ENCODE measurements around the gene ZNF557. TPM values are rescaled to one million over a fixed set of nuclear protein-coding genes. Genes with fewer than 3 reads are reported as not detected.

ZNF557 gene
- total and polyA plus RNA-seq, 10 of the 15 experiments (the other 5 are each of a cell fraction or from before 2014, with no cell fraction given), result 3.9 to 12.1 (median 9.0) TPM

DNA sequence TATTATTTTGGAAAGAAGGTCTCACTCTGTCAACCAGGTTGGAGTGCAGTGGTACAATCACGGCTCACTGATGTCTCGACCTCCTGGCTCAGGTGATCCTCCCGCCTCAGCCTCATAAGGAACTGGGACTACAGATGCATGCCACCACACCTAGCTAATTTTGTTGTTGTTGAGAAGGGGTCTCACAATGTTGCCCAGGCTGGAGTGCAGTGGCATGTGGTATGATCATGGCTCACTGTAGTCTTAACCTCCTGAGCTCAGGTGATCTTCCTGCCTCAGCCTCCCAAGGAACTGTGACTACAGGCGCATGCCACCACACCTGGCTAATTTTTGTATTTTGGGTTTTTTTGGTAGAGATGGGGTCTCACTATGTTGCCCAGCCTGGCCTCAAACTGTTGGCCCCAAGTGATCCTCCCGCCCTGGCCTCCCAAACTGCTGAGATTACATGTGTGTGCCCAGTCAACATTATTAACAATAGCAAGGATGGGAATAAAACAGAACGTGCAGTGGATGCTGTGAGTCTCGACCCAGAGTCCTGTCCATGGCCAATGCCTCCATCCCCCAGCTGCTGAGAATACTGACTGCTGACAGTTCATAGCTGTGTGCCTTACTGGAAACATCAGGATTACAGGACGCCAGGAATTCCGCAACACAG, 5.6 kb upstream of the ZNF557 start:
- ChIA-PET POLR2A (no interaction called here), SMC1A (ENCODE audit: uncharacterized antibody, unreplicated experiment) (interaction anchor here (1.6 kb wide), 1 partner anchor 67 kb away, joined by 5 read pairs; no protein-coding TSS in a partner anchor), RAD21 (ENCODE audit: unreplicated experiment) (no interaction called here), CTCF (no interaction called here)
- Histone ChIP-seq H3K9ac (ENCODE audit: control insufficient read depth, insufficient read depth, low read length) (no peak overlapping the region), H3K27me3 (replicated peaks in 1 of 2; ENCODE audit: control insufficient read depth in 2 of 2, insufficient read depth in 2 of 2, low read length in 1 of 2) (no peaks in the 10 kb centered on the region), H3K36me3 (ENCODE audit: control insufficient read depth in 2 of 2, insufficient read depth in 2 of 2, low read length in 1 of 2) (no peaks in the 10 kb centered on the region), H2AFZ (ENCODE audit: control insufficient read depth, low read depth, low read length) (no peak overlapping the region), H3K79me2 (ENCODE audit: control insufficient read depth, insufficient read depth, low read length) (no peaks in the 10 kb centered on the region), H4K20me1 (ENCODE audit: control insufficient read depth, insufficient read depth) (no peaks in the 10 kb centered on the region), H3K4me1 (ENCODE audit: control insufficient read depth, insufficient read depth, low read length) (no peaks in the 10 kb centered on the region), H3K4me3 (no peak overlapping the region), H3K4me2 (ENCODE audit: control insufficient read depth, insufficient read depth) (no peak overlapping the region), H3K9me3 (replicated peaks; ENCODE audit: control insufficient read depth, insufficient read depth, low read length) (no peaks in the 10 kb centered on the region; the same call in 2 of the 3 replicates), H3K27ac (ENCODE audit: control insufficient read depth, insufficient read depth) (no peak overlapping the region)
- in situ Hi-C loops (cut with MboI), result no loop called here
- 84% methylated on average over 9 of the region's 9 CpGs for WGBS (ENCODE audit: insufficient coverage, insufficient replicate concordance, low lambda C conversion rate, missing lambda C conversion rate)
- DNase-seq (ENCODE audit: low read depth, low spot score) (no peak), FAIRE-seq (no peak), ATAC-seq (no peak)
- intact Hi-C loops (cut with micrococcal nuclease; ENCODE audit: unreplicated experiment), result no loop called here
- no TSS peak for BruUV-seq (replicated peaks)
- no peak for TF ChIP-seq CHD2 (IDR thresholded peaks at IDR 0.05; ENCODE audit: borderline replicate concordance, low read depth, low read length)
- TF ChIP-seq, protein P1, sequence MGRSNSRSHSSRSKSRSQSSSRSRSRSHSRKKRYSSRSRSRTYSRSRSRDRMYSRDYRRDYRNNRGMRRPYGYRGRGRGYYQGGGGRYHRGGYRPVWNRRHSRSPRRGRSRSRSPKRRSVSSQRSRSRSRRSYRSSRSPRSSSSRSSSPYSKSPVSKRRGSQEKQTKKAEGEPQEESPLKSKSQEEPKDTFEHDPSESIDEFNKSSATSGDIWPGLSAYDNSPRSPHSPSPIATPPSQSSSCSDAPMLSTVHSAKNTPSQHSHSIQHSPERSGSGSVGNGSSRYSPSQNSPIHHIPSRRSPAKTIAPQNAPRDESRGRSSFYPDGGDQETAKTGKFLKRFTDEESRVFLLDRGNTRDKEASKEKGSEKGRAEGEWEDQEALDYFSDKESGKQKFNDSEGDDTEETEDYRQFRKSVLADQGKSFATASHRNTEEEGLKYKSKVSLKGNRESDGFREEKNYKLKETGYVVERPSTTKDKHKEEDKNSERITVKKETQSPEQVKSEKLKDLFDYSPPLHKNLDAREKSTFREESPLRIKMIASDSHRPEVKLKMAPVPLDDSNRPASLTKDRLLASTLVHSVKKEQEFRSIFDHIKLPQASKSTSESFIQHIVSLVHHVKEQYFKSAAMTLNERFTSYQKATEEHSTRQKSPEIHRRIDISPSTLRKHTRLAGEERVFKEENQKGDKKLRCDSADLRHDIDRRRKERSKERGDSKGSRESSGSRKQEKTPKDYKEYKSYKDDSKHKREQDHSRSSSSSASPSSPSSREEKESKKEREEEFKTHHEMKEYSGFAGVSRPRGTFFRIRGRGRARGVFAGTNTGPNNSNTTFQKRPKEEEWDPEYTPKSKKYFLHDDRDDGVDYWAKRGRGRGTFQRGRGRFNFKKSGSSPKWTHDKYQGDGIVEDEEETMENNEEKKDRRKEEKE (IDR thresholded peaks at IDR 0.05), result no peak
- TF ChIP-seq, protein P2, sequence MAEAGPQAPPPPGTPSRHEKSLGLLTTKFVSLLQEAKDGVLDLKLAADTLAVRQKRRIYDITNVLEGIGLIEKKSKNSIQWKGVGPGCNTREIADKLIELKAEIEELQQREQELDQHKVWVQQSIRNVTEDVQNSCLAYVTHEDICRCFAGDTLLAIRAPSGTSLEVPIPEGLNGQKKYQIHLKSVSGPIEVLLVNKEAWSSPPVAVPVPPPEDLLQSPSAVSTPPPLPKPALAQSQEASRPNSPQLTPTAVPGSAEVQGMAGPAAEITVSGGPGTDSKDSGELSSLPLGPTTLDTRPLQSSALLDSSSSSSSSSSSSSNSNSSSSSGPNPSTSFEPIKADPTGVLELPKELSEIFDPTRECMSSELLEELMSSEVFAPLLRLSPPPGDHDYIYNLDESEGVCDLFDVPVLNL (IDR thresholded peaks at IDR 0.05; ENCODE audit: low read depth, low read length), result no peak
- TF ChIP-seq, protein P3, sequence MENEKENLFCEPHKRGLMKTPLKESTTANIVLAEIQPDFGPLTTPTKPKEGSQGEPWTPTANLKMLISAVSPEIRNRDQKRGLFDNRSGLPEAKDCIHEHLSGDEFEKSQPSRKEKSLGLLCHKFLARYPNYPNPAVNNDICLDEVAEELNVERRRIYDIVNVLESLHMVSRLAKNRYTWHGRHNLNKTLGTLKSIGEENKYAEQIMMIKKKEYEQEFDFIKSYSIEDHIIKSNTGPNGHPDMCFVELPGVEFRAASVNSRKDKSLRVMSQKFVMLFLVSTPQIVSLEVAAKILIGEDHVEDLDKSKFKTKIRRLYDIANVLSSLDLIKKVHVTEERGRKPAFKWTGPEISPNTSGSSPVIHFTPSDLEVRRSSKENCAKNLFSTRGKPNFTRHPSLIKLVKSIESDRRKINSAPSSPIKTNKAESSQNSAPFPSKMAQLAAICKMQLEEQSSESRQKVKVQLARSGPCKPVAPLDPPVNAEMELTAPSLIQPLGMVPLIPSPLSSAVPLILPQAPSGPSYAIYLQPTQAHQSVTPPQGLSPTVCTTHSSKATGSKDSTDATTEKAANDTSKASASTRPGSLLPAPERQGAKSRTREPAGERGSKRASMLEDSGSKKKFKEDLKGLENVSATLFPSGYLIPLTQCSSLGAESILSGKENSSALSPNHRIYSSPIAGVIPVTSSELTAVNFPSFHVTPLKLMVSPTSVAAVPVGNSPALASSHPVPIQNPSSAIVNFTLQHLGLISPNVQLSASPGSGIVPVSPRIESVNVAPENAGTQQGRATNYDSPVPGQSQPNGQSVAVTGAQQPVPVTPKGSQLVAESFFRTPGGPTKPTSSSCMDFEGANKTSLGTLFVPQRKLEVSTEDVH (IDR thresholded peaks at IDR 0.05; ENCODE audit: low read depth, partially characterized antibody), result no peak
- TF ChIP-seq BHLHE40 (IDR thresholded peaks at IDR 0.05; ENCODE audit: borderline replicate concordance in 1 of 2, low read depth in 2 of 2, low read length in 1 of 2), result no peak
- no peak for TF ChIP-seq KDM1A (IDR thresholded peaks at IDR 0.05; ENCODE audit: borderline replicate concordance)
- no peak for TF ChIP-seq KLF5 (IDR thresholded peaks at IDR 0.05; ENCODE audit: partially characterized antibody)
- no peak for TF ChIP-seq CBFB (IDR thresholded peaks at IDR 0.05; ENCODE audit: low read depth)
- no peak for TF ChIP-seq RAD51 (IDR thresholded peaks at IDR 0.05)
- TF ChIP-seq ZNF207 (IDR thresholded peaks at IDR 0.05; ENCODE audit: borderline replicate concordance), result no peak
- TF ChIP-seq, protein P4, sequence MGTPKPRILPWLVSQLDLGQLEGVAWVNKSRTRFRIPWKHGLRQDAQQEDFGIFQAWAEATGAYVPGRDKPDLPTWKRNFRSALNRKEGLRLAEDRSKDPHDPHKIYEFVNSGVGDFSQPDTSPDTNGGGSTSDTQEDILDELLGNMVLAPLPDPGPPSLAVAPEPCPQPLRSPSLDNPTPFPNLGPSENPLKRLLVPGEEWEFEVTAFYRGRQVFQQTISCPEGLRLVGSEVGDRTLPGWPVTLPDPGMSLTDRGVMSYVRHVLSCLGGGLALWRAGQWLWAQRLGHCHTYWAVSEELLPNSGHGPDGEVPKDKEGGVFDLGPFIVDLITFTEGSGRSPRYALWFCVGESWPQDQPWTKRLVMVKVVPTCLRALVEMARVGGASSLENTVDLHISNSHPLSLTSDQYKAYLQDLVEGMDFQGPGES (IDR thresholded peaks at IDR 0.05), result no peak
- TF ChIP-seq SIN3A (IDR thresholded peaks at IDR 0.05; ENCODE audit: low read depth, low read length), result no peak
